Nephron (organoid): ENCODE measurements around the gene CRY1.

Source experiments
- H3K27ac Mint-ChIP-seq, 3 experiments: 2 replicates each; pipeline ENCODE4 v1.8.0; 2020; ENCODE audit warnings: mixed read lengths in 3 of 3, mild to moderate bottlenecking in 2 of 3, moderate library complexity in 1 of 3
- H3K27me3 Mint-ChIP-seq: 2 replicates; pipeline ENCODE4 v1.8.0; 2021; ENCODE audit warnings: low read depth, mild to moderate bottlenecking, moderate library complexity, mixed read lengths
- H3K36me3 Mint-ChIP-seq: 2 replicates; pipeline ENCODE4 v1.8.0; 2020; ENCODE audit warnings: low read depth, mixed read lengths
- H3K4me1 Mint-ChIP-seq: 2 replicates; pipeline ENCODE4 v1.8.0; 2020; ENCODE audit warnings: mixed read lengths
- H3K4me3 Mint-ChIP-seq, 3 experiments: 2 replicates each; pipeline ENCODE4 v1.8.0; 2020; ENCODE audit warnings: mild to moderate bottlenecking in 3 of 3, mixed read lengths in 3 of 3, moderate library complexity in 2 of 3
- H3K9me3 Mint-ChIP-seq: 2 replicates; pipeline ENCODE4 v1.8.0; 2020; ENCODE audit warnings: mixed read lengths
- CTCF ChIP-seq, 3 experiments: fragments of 200-600 bp; sonication (generic); IDR thresholded peaks; one replicate each; pipeline ENCODE4 v1.5.0; 2021; ENCODE audit warnings: antibody characterized with exemption in 3 of 3; ENCODE audit not compliant: unreplicated experiment in 3 of 3

Gene CRY1

GRCh38 chr12:107094183-107094448 is 767 bp upstream of the CRY1 start:
- Mint-ChIP-seq H3K4me1 (no peaks in the 10 kb centered on the region), H3K9me3 (peaks cover 6% of the 10 kb centered on the region), H3K27ac (peak overlapping the region; percentile 98 to 100 (median 99)), H3K36me3 (no peaks in the 10 kb centered on the region), H3K4me3 (no peak overlapping the region), H3K27me3 (no peaks in the 10 kb centered on the region)
- TF ChIP-seq CTCF (IDR thresholded peaks at IDR 0.05; ENCODE audit: unreplicated experiment in 3 of 3): no peak

- H3K4me3 Mint-ChIP-seq: no peak overlapping the region
- no peaks in the 10 kb centered on the region for H3K4me1 Mint-ChIP-seq
- H3K36me3 Mint-ChIP-seq: peaks cover 4% of the 10 kb centered on the region
- no peak for TF ChIP-seq CTCF (IDR thresholded peaks at IDR 0.05; ENCODE audit: unreplicated experiment in 3 of 3)
- no peak overlapping the region for H3K27ac Mint-ChIP-seq
- H3K27me3 Mint-ChIP-seq: no peaks in the 10 kb centered on the region
- peaks cover 6% of the 10 kb centered on the region for H3K9me3 Mint-ChIP-seq
Measured at GRCh38 chr12:107092669-107093416, 506 bp downstream of the CRY1 start.

GRCh38 chr12:107091989-107092641 is 1.2 kb downstream of the CRY1 start:
- Mint-ChIP-seq H3K36me3 (peaks cover 5% of the 10 kb centered on the region), H3K4me3 (no peak overlapping the region), H3K27ac (no peak overlapping the region), H3K4me1 (no peaks in the 10 kb centered on the region), H3K27me3 (no peaks in the 10 kb centered on the region), H3K9me3 (peaks cover 6% of the 10 kb centered on the region)
- peak; percentile 83 to 92 (median 89) for TF ChIP-seq CTCF (IDR thresholded peaks at IDR 0.05; ENCODE audit: unreplicated experiment in 3 of 3)

- H3K27ac Mint-ChIP-seq: no peak overlapping the region
- no peak overlapping the region for H3K4me3 Mint-ChIP-seq
- H3K9me3 Mint-ChIP-seq: peaks cover 6% of the 10 kb centered on the region
Measured at GRCh38 chr12:107091381-107091780, 2.0 kb downstream of the CRY1 start.

GRCh38 chr12:107090711-107091110 is 2.6 kb downstream of the CRY1 start:
- H3K27me3 Mint-ChIP-seq: no peaks in the 10 kb centered on the region
- peaks cover under 1% of the 10 kb centered on the region for H3K9me3 Mint-ChIP-seq
- H3K4me3 Mint-ChIP-seq: no peak overlapping the region
- peaks cover 11% of the 10 kb centered on the region for H3K36me3 Mint-ChIP-seq
- H3K4me1 Mint-ChIP-seq: no peaks in the 10 kb centered on the region
- TF ChIP-seq CTCF (IDR thresholded peaks at IDR 0.05; ENCODE audit: unreplicated experiment in 3 of 3): no peak
- no peak overlapping the region for H3K27ac Mint-ChIP-seq

More at GRCh38 chr12:107091381-107091780, 2.0 kb downstream of the CRY1 start:
- TF ChIP-seq CTCF (IDR thresholded peaks at IDR 0.05; ENCODE audit: unreplicated experiment in 3 of 3): no peak
- Mint-ChIP-seq H3K36me3 (peaks cover 11% of the 10 kb centered on the region), H3K27me3 (no peaks in the 10 kb centered on the region), H3K4me1 (no peaks in the 10 kb centered on the region)

GRCh38 chr12:107088912-107089311 is 4.4 kb downstream of the CRY1 start:
- TF ChIP-seq CTCF (IDR thresholded peaks at IDR 0.05; ENCODE audit: unreplicated experiment in 3 of 3): no peak
- H3K27me3 Mint-ChIP-seq: no peaks in the 10 kb centered on the region
- H3K4me1 Mint-ChIP-seq: no peaks in the 10 kb centered on the region
- H3K36me3 Mint-ChIP-seq: peaks cover 14% of the 10 kb centered on the region
- no peak overlapping the region for H3K4me3 Mint-ChIP-seq
- H3K9me3 Mint-ChIP-seq: peaks cover 1% of the 10 kb centered on the region
- no peak overlapping the region for H3K27ac Mint-ChIP-seq
